GM19438 (cell line): ENCODE data around the gene TACC3.

Experiments
- ATAC-seq: cut with Tn5 transposase; IDR thresholded peaks from one replicate; pipeline ENCODE4 v1.9.1; 2021; ENCODE audit warnings: low read depth; ENCODE audit not compliant: unreplicated experiment

TACC3 gene

DNA sequence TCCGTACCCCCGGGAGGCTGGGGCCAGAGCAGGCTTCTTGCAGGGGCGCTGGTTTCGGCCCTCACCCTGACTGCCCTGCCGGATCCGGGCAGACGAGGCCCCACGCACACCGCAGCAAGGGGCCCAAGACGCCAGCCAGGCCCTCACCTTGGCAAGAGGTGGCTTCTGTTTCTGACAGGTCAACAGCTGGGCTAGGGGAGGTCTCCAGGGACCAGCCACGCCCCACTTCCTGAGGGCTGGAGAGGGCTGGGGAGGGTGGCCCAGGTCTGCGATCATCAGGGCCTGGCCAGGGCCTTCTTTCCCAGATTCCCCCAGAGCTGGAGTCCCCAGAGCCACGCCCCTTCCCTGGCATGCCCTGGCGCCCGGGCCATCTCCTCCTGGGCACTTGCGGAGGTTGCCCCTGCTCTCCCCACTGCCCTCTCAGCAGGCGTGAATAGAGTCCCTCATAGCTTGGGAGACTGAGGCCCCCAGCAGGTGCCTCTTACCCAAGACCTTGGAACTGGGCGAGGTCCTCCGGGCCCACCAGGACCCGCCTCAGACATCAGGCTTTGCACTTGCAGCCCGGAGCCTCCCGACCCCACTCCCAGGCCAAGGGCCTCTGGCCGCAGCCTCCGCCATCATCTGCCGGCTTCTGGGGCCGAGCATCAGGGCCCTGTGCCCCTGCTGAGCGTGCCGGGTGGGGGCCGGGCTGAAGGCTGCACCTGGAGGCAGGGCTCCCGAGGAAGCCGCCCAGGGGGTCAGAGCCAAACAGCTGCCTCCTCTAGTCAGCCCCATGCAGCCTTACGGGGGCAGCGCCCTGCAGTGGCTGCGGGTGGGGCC is 65.4 kb downstream of the TACC3 start:
- no peak for ATAC-seq

DNA sequence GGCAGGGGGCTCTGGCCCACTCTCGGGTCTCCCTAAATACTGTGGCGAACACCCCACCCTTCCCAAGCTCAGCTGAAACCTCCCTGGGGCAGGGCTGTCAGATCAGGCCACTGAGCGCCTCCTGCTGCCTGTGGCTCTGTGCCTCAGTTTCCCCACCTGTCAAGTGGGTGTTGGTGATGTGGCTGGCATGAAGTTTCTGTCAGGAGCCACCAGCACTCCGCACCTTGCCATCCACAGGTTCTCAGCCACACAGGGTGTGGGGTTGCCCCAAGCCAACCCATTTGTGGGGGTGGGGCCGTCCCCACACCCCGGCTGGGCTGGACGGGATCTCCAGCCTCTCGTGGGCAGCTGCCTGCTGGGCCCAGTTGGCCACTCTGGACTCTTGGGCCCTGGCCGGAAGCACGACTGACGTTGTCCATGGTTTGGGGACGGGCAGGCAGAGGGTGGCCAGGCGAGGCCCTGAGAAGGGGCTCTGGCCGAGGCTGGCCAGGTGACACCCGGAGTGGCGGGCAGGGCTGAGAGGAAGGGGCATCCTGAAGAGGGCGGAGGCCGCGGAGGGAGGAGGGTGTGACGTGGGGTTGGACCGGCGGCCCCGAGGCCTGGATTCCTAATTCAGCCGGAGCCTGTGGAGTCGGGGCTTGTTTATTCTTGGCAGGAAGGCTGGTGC is 66.2 kb downstream of the TACC3 start:
- no peak for ATAC-seq

- no peak for ATAC-seq
Measured at GRCh38 chr4:1788254-1788973, 67.1 kb downstream of the TACC3 start.

- ATAC-seq, result no peak
Measured at GRCh38 chr4:1789552-1789951, 68.2 kb downstream of the TACC3 start.

GRCh38 chr4:1790005-1790404 is 68.7 kb downstream of the TACC3 start:
- no peak for ATAC-seq

GRCh38 chr4:1792158-1792831 is 71.0 kb downstream of the TACC3 start:
- no peak for ATAC-seq

DNA sequence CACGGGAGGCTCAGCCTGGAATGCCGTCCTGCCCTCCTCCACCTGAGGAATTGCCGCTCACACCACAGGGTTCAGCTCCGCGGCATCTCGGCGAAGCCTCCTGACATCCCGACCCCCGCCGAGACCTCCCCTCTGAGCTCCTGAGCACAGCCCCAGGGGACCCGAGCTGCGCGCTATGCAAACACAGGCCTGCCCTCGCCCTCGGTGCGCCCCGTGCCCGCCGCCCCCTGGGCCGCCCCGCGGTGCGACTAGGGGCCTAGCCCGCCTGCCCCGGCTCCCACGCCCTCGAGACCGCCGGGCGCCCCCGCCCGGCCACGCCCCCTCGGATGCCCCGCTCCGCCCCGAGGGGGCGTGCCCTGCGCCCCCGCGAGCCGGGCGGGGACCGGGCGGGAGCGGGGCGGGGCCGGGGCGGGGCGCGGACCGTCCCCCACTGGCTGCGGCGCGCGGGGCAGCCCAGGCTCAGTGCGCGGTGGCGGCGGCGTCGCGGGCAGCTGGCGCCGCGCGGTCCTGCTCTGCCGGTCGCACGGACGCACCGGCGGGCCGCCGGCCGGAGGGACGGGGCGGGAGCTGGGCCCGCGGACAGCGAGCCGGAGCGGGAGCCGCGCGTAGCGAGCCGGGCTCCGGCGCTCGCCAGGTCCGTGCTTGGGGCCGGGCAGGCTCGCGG is 71.6 kb downstream of the TACC3 start, which contains the start of gene FGFR3:
TSS of gene FGFR3 (plus strand) at position 462 of the 664 bp plus-strand sequence. CDS start 642 bp downstream, outside the sequence.
- peak; percentile 64 for ATAC-seq

GRCh38 chr4:1793496-1793840 is 72.1 kb downstream of the TACC3 start:
- peak; percentile 32 for ATAC-seq

DNA sequence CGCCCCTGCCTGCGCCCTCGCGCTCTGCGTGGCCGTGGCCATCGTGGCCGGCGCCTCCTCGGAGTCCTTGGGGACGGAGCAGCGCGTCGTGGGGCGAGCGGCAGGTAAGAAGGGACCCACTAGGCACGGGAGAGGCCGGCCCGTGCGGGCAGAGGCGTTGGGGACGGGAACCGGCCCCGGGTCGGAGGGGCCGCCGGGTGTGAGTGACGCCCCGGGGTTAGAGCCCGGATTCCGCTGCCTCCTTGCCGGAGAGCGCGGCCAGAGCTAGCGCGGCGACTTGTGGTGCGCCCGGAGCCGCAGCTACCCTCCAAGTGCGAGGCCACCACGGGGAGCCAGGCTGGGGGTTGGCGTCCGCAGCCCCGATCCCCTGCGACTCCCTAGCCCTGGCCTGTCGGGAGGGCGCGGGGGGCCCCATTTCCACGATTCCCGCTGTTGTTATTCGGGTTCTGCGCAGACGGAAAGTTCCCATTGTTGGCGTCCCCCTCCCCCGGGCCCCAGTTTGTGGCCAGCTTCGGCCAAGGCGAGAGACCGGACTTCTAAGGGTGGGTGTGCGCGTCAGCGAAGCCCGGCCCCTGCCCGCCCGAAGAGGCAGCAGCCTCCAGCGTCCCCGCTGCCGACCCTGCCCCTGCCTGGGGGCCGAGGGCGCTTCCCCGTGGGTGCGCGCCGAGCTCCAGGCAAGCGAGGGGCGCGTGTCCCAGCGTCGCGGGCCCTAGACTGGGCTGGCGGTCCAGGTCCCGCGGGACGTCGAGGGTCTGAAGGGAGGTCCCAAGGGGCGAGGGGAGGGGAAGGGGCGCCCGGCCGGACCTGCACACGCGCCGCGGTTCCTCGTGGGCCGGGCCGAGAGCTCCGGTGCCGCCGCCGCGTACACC is 72.9 kb downstream of the TACC3 start:
- no peak for ATAC-seq
